ENCODE data around the gene ZBTB20. TPM values are rescaled to one million over a fixed set of nuclear protein-coding genes. Genes with fewer than 3 reads are reported as not detected.

The ZBTB20 gene
- total and polyA plus RNA-seq, 2 donors (not counting 1 experiment from before 2014, with no cell fraction given): 4.0 to 22.5 TPM

DNA sequence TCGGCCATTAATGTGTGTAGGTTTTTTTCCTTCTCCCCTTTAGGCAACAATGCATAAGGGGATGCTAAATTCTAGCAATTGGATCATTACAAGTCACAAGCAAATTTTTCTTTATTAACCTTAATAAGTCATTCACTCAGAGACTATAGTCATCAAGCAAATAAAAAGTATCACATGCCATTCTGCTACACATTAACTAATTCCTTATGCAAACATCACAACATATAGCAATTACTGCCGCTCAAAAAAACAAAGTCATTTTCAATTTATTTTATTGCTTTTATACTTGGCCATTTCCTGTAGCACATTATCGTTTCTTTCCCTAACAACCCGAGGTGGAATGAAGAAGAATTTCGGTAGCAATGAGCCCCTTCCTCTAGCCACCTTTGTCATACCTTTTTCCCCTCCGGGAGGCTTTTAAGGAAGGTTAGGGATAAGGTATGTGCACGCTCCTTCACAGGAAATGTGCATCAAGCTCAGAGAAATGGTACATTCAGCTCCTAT is 432.1 kb downstream of the ZBTB20 start:
- Histone ChIP-seq H3K9ac (ENCODE audit: insufficient read depth, low read length) (no peak overlapping the region), H3K9me3 (ENCODE audit: control insufficient read depth, insufficient read depth, low read depth, low read length) (no peaks in the 10 kb centered on the region), H4K20me1 (ENCODE audit: control insufficient read depth, extremely low read depth, insufficient read depth, low read length) (no peaks in the 10 kb centered on the region), H3K4me1 (ENCODE audit: control insufficient read depth, extremely low read depth, insufficient read depth, low read length) (no peaks in the 10 kb centered on the region), H3K79me2 (ENCODE audit: control insufficient read depth, insufficient read depth, low read length) (no peaks in the 10 kb centered on the region), H3K36me3 (ENCODE audit: control insufficient read depth, insufficient read depth, low read length) (no peaks in the 10 kb centered on the region), H3K4me2 (ENCODE audit: extremely low read depth, insufficient read depth, low read length) (no peak overlapping the region), H3K27me3 (ENCODE audit: control insufficient read depth, insufficient read depth, low read length) (no peaks in the 10 kb centered on the region), H2AFZ (ENCODE audit: low read length) (no peak overlapping the region), H3K27ac (ENCODE audit: insufficient read depth, low read length) (no peak overlapping the region), H3K4me3 (replicated peaks in 1 of 4; ENCODE audit: control extremely low read depth in 1 of 4, insufficient read depth in 1 of 4, low read depth in 3 of 4, low read length in 4 of 4) (no peak overlapping the region)
- TF ChIP-seq, protein P1, sequence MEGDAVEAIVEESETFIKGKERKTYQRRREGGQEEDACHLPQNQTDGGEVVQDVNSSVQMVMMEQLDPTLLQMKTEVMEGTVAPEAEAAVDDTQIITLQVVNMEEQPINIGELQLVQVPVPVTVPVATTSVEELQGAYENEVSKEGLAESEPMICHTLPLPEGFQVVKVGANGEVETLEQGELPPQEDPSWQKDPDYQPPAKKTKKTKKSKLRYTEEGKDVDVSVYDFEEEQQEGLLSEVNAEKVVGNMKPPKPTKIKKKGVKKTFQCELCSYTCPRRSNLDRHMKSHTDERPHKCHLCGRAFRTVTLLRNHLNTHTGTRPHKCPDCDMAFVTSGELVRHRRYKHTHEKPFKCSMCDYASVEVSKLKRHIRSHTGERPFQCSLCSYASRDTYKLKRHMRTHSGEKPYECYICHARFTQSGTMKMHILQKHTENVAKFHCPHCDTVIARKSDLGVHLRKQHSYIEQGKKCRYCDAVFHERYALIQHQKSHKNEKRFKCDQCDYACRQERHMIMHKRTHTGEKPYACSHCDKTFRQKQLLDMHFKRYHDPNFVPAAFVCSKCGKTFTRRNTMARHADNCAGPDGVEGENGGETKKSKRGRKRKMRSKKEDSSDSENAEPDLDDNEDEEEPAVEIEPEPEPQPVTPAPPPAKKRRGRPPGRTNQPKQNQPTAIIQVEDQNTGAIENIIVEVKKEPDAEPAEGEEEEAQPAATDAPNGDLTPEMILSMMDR (conservative IDR thresholded peaks at IDR 0.05 in 1 of 2, IDR thresholded peaks at IDR 0.05 in 1 of 2; ENCODE audit: low read depth in 1 of 2, low read length in 2 of 2): no peak
- no peak for TF ChIP-seq EZH2 (IDR thresholded peaks at IDR 0.05; ENCODE audit: low read length, missing control alignments)
- DNase-seq (ENCODE audit: low read depth in 2 of 2): no peak

DNA sequence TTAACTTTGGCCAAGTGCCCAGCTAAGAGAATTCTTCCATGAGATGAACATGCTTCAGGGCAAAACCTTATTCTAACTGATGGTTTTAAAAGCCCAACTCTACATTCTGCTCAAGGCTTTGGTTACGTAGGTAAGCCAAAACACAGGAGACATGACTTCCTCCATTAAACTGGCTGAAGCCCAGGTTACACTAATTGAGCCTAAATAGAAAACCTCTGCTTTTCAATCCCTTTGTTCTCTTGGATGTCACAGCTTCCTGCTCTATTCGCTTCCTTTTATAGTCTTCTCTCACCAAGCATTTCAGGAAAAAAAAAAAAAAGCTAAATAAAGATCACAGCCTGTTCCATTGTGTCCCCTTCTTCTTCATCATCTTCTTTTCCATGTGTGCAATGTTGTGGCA is 432.9 kb downstream of the ZBTB20 start:
- no peaks in the 10 kb centered on the region for H3K27me3 ChIP-seq (ENCODE audit: control insufficient read depth, insufficient read depth, low read length)
- H3K4me1 ChIP-seq (ENCODE audit: control insufficient read depth, extremely low read depth, insufficient read depth, low read length): no peaks in the 10 kb centered on the region
- no peak overlapping the region for H3K4me2 ChIP-seq (ENCODE audit: extremely low read depth, insufficient read depth, low read length)
- no peak for DNase-seq (ENCODE audit: low read depth in 2 of 2)
- no peak overlapping the region for H2AFZ ChIP-seq (ENCODE audit: low read length)
- no peaks in the 10 kb centered on the region for H3K9me3 ChIP-seq (ENCODE audit: control insufficient read depth, insufficient read depth, low read depth, low read length)
- H3K79me2 ChIP-seq (ENCODE audit: control insufficient read depth, insufficient read depth, low read length): no peaks in the 10 kb centered on the region
- H3K36me3 ChIP-seq (ENCODE audit: control insufficient read depth, insufficient read depth, low read length): no peaks in the 10 kb centered on the region
- H4K20me1 ChIP-seq (ENCODE audit: control insufficient read depth, extremely low read depth, insufficient read depth, low read length): no peaks in the 10 kb centered on the region
- no peak overlapping the region for H3K4me3 ChIP-seq (replicated peaks in 1 of 4; ENCODE audit: control extremely low read depth in 1 of 4, insufficient read depth in 1 of 4, low read depth in 3 of 4, low read length in 4 of 4)
- no peak overlapping the region for H3K27ac ChIP-seq (ENCODE audit: insufficient read depth, low read length)
- no peak overlapping the region for H3K9ac ChIP-seq (ENCODE audit: insufficient read depth, low read length)
- no peak for TF ChIP-seq EZH2 (IDR thresholded peaks at IDR 0.05; ENCODE audit: low read length, missing control alignments)
- TF ChIP-seq, protein P1 (conservative IDR thresholded peaks at IDR 0.05 in 1 of 2, IDR thresholded peaks at IDR 0.05 in 1 of 2; ENCODE audit: low read depth in 1 of 2, low read length in 2 of 2): no peak

DNA sequence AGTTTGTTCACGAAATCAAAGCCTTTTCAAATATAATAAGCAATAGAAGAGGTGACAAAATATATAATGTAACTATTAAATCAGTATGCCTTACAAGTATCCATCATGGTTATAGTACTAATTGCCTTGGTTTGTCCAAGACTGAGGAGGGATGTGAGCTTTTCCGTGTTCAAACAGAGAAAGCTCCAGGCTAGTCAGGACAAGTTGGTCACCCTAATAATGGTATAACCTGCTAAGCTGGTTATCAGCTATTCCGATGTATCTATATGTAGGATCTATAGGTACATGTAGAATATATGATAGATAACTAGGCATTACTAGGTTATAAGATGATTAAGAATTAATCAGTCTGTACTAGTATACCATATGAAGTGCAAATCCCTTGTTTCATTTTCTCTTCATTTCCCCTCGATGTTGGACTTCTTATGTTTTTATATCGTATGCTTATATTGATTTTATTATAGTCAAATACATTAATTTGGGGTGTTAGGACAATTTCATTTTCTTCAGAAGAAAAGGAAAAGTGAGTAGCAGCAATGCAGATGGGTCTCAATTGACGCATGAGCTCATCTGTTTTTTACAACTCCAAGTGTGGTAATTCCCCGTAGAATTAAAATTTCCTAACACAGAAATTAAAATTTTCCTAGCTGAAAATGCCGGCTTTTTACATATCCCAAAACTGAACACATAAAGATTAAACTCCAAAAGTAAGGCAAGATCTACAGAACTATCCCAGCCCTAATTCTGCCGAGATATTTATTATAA is 434.2 kb downstream of the ZBTB20 start:
- no peaks in the 10 kb centered on the region for H3K4me1 ChIP-seq (ENCODE audit: control insufficient read depth, extremely low read depth, insufficient read depth, low read length)
- no peak overlapping the region for H3K4me2 ChIP-seq (ENCODE audit: extremely low read depth, insufficient read depth, low read length)
- no peak for DNase-seq (ENCODE audit: low read depth in 2 of 2)
- H3K9ac ChIP-seq (ENCODE audit: insufficient read depth, low read length): no peak overlapping the region
- no peaks in the 10 kb centered on the region for H3K36me3 ChIP-seq (ENCODE audit: control insufficient read depth, insufficient read depth, low read length)
- H3K27ac ChIP-seq (ENCODE audit: insufficient read depth, low read length): no peak overlapping the region
- TF ChIP-seq, protein P1 (conservative IDR thresholded peaks at IDR 0.05 in 1 of 2, IDR thresholded peaks at IDR 0.05 in 1 of 2; ENCODE audit: low read depth in 1 of 2, low read length in 2 of 2): no peak
- TF ChIP-seq EZH2 (IDR thresholded peaks at IDR 0.05; ENCODE audit: low read length, missing control alignments): no peak
- no peak overlapping the region for H3K4me3 ChIP-seq (replicated peaks in 1 of 4; ENCODE audit: control extremely low read depth in 1 of 4, insufficient read depth in 1 of 4, low read depth in 3 of 4, low read length in 4 of 4)
- no peak overlapping the region for H2AFZ ChIP-seq (ENCODE audit: low read length)
- no peaks in the 10 kb centered on the region for H3K27me3 ChIP-seq (ENCODE audit: control insufficient read depth, insufficient read depth, low read length)
- H4K20me1 ChIP-seq (ENCODE audit: control insufficient read depth, extremely low read depth, insufficient read depth, low read length): no peaks in the 10 kb centered on the region
- no peaks in the 10 kb centered on the region for H3K9me3 ChIP-seq (ENCODE audit: control insufficient read depth, insufficient read depth, low read depth, low read length)
- H3K79me2 ChIP-seq (ENCODE audit: control insufficient read depth, insufficient read depth, low read length): no peaks in the 10 kb centered on the region
